Prostate gland (tissue), 2 donors: ENCODE measurements around the gene PAPPA2. TPM values are rescaled to one million over a fixed set of nuclear protein-coding genes. Genes with fewer than 3 reads are reported as not detected.

Experiments used
- DNase-seq: peaks from one replicate; pipeline ENCODE4 v3.0.0-alpha.2; 2019; ENCODE audit warnings: low spot score
- H3K27ac ChIP-seq, 2 donors: fragments of 200-600 bp; sonication (generic); 2 replicates each; pipeline ENCODE4 v1.5.1; 2017 to 2019
- H3K27me3 ChIP-seq: fragments of 200-600 bp; sonication (generic); replicated peaks from 2 replicates; pipeline ENCODE4 v1.5.1; 2019; ENCODE audit not compliant: insufficient read depth
- H3K36me3 ChIP-seq, 2 donors: fragments of 200-600 bp; sonication (generic); 1 replicate in 1 of 2; 2 replicates in 1 of 2; pipeline versions ENCODE4 v1.5.1 to v1.8.1; 2017 to 2019
- H3K4me1 ChIP-seq: fragments of 200-600 bp; sonication (generic); replicated peaks from 2 replicates; pipeline ENCODE4 v1.5.1; 2019
- H3K4me3 ChIP-seq, 2 donors: fragments of 200-600 bp; sonication (generic); 2 replicates each; pipeline ENCODE4 v1.5.1; 2017 to 2019
- H3K9me3 ChIP-seq: fragments of 200-600 bp; sonication (generic); 2 replicates; pipeline ENCODE4 v1.5.1; 2017
- POLR2A ChIP-seq: fragments of 450-650 bp; IDR thresholded peaks from one replicate; pipeline ENCODE4 v1.6.1; 2016; ENCODE audit warnings: antibody characterized with exemption, mild to moderate bottlenecking
- POLR2AphosphoS5 ChIP-seq: sonication (generic); formaldehyde crosslinking; IDR thresholded peaks from one replicate; pipeline ENCODE4 v1.6.1; 2017; ENCODE audit warnings: antibody characterized with exemption
- WGBS: methylation state at CpG from one replicate; pipeline ENCODE4 v1.1.5; 2018; 5-methylcytosine and 5-hydroxymethylcytosine counted together
- intact Hi-C: fragments of 100-400 bp; cut with DNase I; formaldehyde crosslinking; loops from one replicate; pipeline ENCODE4 v1.14.2; 2022
- total RNA-seq, 2 donors: library from RNA; depleted of rRNA; stranded (reverse); fragments of >200 nt; gene quantifications; one replicate each; pipeline ENCODE4 v1.1.0, GENCODE V29; 2016
- TF ChIP-seq, protein P1 (sequence below), 4 experiments: fragments of 200-600 bp in 2 of 4; fragments of 450-650 bp in 2 of 4; sonication (generic) in 2 of 4; IDR thresholded peaks; 1 replicate in 3 of 4; 2 replicates in 1 of 4; pipeline ENCODE4 v1.5.1; 2016 to 2019; ENCODE audit warnings: antibody characterized with exemption in 4 of 4, mild to moderate bottlenecking in 2 of 4, moderate library complexity in 2 of 4

Gene PAPPA2
- total RNA-seq, 2 donors from 2014 or later: 0.36 to 1.9 TPM

GRCh38 chr1:176541663-176542062 lies 78.7 kb downstream of the PAPPA2 start:
- DNase-seq: no peak
- Histone ChIP-seq H3K4me1 (no peaks in the 10 kb centered on the region), H3K4me3 (no peak overlapping the region), H3K27ac (no peak overlapping the region), H3K27me3 (no peaks in the 10 kb centered on the region), H3K36me3 (no peaks in the 10 kb centered on the region), H3K9me3 (no peaks in the 10 kb centered on the region)
- no peak for TF ChIP-seq POLR2AphosphoS5
- TF ChIP-seq POLR2A: no peak
- TF ChIP-seq, protein P1, sequence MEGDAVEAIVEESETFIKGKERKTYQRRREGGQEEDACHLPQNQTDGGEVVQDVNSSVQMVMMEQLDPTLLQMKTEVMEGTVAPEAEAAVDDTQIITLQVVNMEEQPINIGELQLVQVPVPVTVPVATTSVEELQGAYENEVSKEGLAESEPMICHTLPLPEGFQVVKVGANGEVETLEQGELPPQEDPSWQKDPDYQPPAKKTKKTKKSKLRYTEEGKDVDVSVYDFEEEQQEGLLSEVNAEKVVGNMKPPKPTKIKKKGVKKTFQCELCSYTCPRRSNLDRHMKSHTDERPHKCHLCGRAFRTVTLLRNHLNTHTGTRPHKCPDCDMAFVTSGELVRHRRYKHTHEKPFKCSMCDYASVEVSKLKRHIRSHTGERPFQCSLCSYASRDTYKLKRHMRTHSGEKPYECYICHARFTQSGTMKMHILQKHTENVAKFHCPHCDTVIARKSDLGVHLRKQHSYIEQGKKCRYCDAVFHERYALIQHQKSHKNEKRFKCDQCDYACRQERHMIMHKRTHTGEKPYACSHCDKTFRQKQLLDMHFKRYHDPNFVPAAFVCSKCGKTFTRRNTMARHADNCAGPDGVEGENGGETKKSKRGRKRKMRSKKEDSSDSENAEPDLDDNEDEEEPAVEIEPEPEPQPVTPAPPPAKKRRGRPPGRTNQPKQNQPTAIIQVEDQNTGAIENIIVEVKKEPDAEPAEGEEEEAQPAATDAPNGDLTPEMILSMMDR (IDR thresholded peaks at IDR 0.05): no peak
- WGBS: 48% methylated on average over 3 of the region's 3 CpGs
- intact Hi-C loops: no loop called here

- Histone ChIP-seq H3K36me3 (no peaks in the 10 kb centered on the region), H3K4me1 (no peaks in the 10 kb centered on the region), H3K4me3 (no peak overlapping the region), H3K27me3 (no peaks in the 10 kb centered on the region), H3K9me3 (no peaks in the 10 kb centered on the region), H3K27ac (no peak overlapping the region)
- intact Hi-C loops: no loop called here
- DNase-seq: no peak
- TF ChIP-seq, protein P1 (IDR thresholded peaks at IDR 0.05): no peak
- TF ChIP-seq POLR2AphosphoS5 (no peak), POLR2A (no peak)
- WGBS: 88% methylated on average over 2 of the region's 2 CpGs
These were observed 79.4 kb downstream of the PAPPA2 start for GRCh38 chr1:176542352-176542751.

- no peak overlapping the region for H3K4me3 ChIP-seq
- H3K27me3 ChIP-seq: no peaks in the 10 kb centered on the region
- TF ChIP-seq, protein P1 (IDR thresholded peaks at IDR 0.05): no peak
- TF ChIP-seq POLR2A (no peak), POLR2AphosphoS5 (no peak)
- H3K27ac ChIP-seq: no peak overlapping the region
- no peak for DNase-seq
- H3K4me1 ChIP-seq: no peaks in the 10 kb centered on the region
- 95% methylated on average over 2 of the region's 2 CpGs for WGBS
- no peaks in the 10 kb centered on the region for H3K9me3 ChIP-seq
- intact Hi-C loops: no loop called here
- H3K36me3 ChIP-seq: no peaks in the 10 kb centered on the region
These were observed 80.6 kb downstream of the PAPPA2 start for GRCh38 chr1:176543360-176544129.

DNA sequence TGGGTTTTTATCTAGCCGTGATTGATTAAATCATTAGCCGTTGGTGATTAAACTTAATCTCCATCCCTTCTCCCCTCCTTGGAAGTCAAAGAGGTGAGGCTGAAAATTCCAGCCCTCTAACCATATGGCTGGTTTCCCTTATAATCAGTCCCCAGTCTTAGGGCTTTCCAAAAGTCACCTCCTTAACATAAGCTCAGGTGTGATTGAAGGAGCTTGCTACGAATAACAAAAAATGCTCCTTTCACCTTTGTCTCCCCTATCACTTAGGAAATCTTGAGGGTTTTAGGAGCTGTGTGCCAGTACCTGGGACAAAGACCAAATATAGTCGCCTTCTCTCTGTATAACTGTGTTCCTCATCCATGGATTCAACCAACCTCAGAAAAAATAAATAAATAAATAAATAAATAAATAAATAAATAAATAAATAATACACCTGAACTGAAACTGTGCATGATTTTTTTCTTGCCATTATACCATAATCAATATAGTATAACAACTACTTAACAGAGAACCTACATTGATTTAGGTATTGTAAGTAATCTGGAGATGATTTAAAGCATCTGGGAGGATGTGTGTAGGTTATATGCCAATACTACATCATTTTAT lies 82.2 kb downstream of the PAPPA2 start:
- DNase-seq: no peak
- H3K27ac ChIP-seq: no peak overlapping the region
- H3K27me3 ChIP-seq: no peaks in the 10 kb centered on the region
- H3K36me3 ChIP-seq: no peaks in the 10 kb centered on the region
- intact Hi-C loops: no loop called here
- no peaks in the 10 kb centered on the region for H3K9me3 ChIP-seq
- 95% methylated on average over 4 of the region's 4 CpGs for WGBS
- H3K4me1 ChIP-seq: no peaks in the 10 kb centered on the region
- no peak for TF ChIP-seq POLR2A
- TF ChIP-seq, protein P1 (IDR thresholded peaks at IDR 0.05): no peak
- no peak for TF ChIP-seq POLR2AphosphoS5
- no peak overlapping the region for H3K4me3 ChIP-seq

DNA sequence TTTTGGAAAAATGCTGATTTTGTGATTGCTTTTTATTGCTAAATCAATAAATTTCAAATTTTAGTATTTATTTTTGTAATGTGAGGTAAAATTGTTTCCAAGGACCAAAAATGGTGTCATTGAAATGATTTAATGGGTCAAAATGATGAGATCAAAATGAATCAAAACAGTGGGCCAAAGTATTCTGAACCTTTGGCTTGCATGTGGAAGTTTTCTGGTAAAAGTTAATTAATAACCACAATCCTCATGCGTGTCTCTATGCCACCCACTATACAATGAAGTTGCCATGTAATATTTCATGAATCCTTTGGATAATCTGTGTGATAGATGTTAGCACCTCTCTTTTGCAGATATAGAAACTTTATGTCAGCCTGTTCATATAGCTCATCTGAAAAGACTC lies 83.8 kb downstream of the PAPPA2 start:
- Histone ChIP-seq H3K27me3 (peaks cover 8% of the 10 kb centered on the region), H3K9me3 (no peaks in the 10 kb centered on the region), H3K27ac (no peak overlapping the region), H3K4me3 (no peak overlapping the region), H3K36me3 (no peaks in the 10 kb centered on the region), H3K4me1 (no peaks in the 10 kb centered on the region)
- DNase-seq: no peak
- intact Hi-C loops: loop anchor here (1.0 kb wide), 1 partner anchor 9 kb away; no protein-coding TSS in a partner anchor
- TF ChIP-seq, protein P1 (IDR thresholded peaks at IDR 0.05): no peak
- TF ChIP-seq POLR2AphosphoS5: no peak
- no peak for TF ChIP-seq POLR2A
- WGBS: 74% methylated on average over 1 of the region's 1 CpG
